OCI-LY1 (cell line): ENCODE results near the gene ADIPOR1.

ENCODE experiments used
- H2AFZ ChIP-seq: fragments of 200-600 bp; sonication (generic), shearing (Covaris generic); 2 replicates; pipeline ENCODE4 v1.6.0; 2014; ENCODE audit warnings: antibody characterized with exemption, mild to moderate bottlenecking, low read length
- H3F3A ChIP-seq: fragments of 200-600 bp; sonication (generic), shearing (Covaris generic); 2 replicates; pipeline ENCODE4 v1.6.0; 2014; ENCODE audit warnings: mild to moderate bottlenecking, antibody characterized with exemption, low read length, moderate library complexity; ENCODE audit not compliant: insufficient read depth
- H3K27ac ChIP-seq: fragments of 200-600 bp; sonication (generic); 2 replicates; pipeline ENCODE4 v1.5.1; 2014; ENCODE audit warnings: low read length, mixed run types, mild to moderate bottlenecking, low read depth; ENCODE audit not compliant: poor library complexity, severe bottlenecking
- H3K27me3 ChIP-seq: fragments of 200-600 bp; sonication (generic); 2 replicates; pipeline ENCODE4 v1.6.0; 2014; ENCODE audit warnings: antibody characterized with exemption, mild to moderate bottlenecking, low read length, moderate library complexity; ENCODE audit not compliant: insufficient read depth
- H3K36me3 ChIP-seq: fragments of 200-600 bp; sonication (generic); 2 replicates; pipeline ENCODE4 v1.6.1; 2014; ENCODE audit warnings: mild to moderate bottlenecking, antibody characterized with exemption, low read length, moderate library complexity, mixed read lengths; ENCODE audit not compliant: insufficient read depth
- H3K4me1 ChIP-seq: fragments of 200-600 bp; sonication (generic); 2 replicates; pipeline ENCODE4 v1.5.1; 2014; ENCODE audit warnings: mild to moderate bottlenecking, low read length, moderate library complexity; ENCODE audit not compliant: insufficient read depth, severe bottlenecking
- H3K4me2 ChIP-seq: fragments of 200-600 bp; sonication (generic), shearing (Covaris generic); 2 replicates; pipeline ENCODE4 v1.6.1; 2014; ENCODE audit warnings: low read length
- H3K4me3 ChIP-seq: fragments of 200-600 bp; sonication (generic); 2 replicates; pipeline ENCODE4 v1.5.1; 2014; ENCODE audit warnings: low read length, low read depth, mild to moderate bottlenecking, mixed read lengths; ENCODE audit not compliant: poor library complexity, severe bottlenecking
- H3K79me2 ChIP-seq: fragments of 200-600 bp; shearing (Covaris generic); 2 replicates; pipeline ENCODE4 v1.6.1; 2016; ENCODE audit warnings: mixed run types, low read length, mixed read lengths; ENCODE audit not compliant: insufficient read depth
- H3K9ac ChIP-seq: fragments of 200-600 bp; sonication (generic), shearing (Covaris generic); 2 replicates; pipeline ENCODE4 v1.6.1; 2014; ENCODE audit warnings: mild to moderate bottlenecking, low read length, mixed read lengths
- H3K9me2 ChIP-seq: fragments of 200-600 bp; sonication (generic), shearing (Covaris generic); 2 replicates; pipeline ENCODE4 v1.6.1; 2014; ENCODE audit warnings: low read depth, mild to moderate bottlenecking, low read length, mixed read lengths
- H3K9me3 ChIP-seq: fragments of 200-600 bp; shearing (Covaris generic); 2 replicates; pipeline ENCODE4 v1.6.1; 2014; ENCODE audit warnings: low read length, mixed read lengths
- H4K20me1 ChIP-seq: fragments of 200-600 bp; sonication (generic), shearing (Covaris generic); 2 replicates; pipeline ENCODE4 v1.6.0; 2016; ENCODE audit warnings: mild to moderate bottlenecking, low read length; ENCODE audit not compliant: insufficient read depth
- EZH2 ChIP-seq: fragments of 200-600 bp; sonication (generic), shearing (Covaris generic); IDR thresholded peaks from 2 replicates; pipeline ENCODE4 v1.8.0; 2017; ENCODE audit warnings: borderline replicate concordance, mixed run types, mild to moderate bottlenecking, antibody characterized with exemption, low read length, moderate library complexity, mixed read lengths
- TF ChIP-seq, protein P1 (sequence below): fragments of 200-600 bp; sonication (generic), shearing (Covaris generic); IDR thresholded peaks from 2 replicates; pipeline ENCODE4 v1.5.1; 2017; ENCODE audit warnings: mild to moderate bottlenecking, antibody characterized with exemption, low read length, moderate library complexity, mixed read lengths

The ADIPOR1 gene

DNA sequence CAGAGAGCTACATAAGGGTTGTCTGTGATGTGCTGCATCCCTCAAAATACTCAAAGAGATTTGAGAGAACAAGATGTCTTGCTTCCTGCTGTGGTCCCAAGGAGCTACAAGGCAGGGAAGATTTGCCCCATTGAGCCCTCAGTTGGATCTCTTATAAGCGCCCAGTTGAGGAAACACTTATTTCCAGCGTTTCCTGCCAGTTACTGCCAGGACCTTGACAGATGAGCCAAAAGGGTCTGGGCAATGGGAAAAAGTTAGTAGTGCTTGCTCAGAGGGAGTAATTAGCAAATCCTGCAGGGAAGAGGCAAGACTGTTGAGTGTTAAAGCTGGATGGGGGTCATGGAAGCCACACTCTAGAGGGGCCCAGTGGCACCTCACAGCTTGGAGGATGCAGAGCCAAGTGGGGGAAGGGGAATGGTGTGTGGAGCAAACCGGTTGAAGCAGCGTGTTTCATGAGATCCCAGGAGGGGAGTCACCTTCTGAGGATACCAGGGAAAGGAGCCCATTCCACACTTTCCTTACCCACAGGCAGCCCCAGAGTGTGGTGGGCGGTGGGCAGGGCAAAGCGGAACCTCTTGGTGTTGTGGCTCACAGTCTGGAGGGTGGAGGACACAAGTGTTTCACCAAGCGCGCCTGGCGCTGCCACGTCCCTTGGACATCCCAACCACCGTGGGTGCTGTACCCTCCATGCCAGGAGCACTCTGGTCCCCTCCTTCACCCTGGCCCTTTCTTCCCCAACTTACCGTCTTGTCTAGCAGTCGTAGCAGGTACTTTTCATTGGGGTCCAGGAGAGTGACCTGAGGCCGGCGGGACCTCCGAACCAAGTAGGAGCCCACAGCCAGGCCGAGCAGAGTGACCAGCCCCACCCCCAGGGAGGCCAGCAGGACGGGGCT lies 8.1 kb upstream of the ADIPOR1 start:
- Histone ChIP-seq H3K4me3 (peak overlapping the region; percentile 97), H3K9ac (peak overlapping the region; percentile 89), H2AFZ (no peak overlapping the region), H3K9me3 (no peaks in the 10 kb centered on the region), H3K4me2 (peak overlapping the region; percentile 96), H3K79me2 (no peaks in the 10 kb centered on the region), H4K20me1 (no peaks in the 10 kb centered on the region), H3K4me1 (peaks cover 29% of the 10 kb centered on the region), H3K36me3 (peaks cover 31% of the 10 kb centered on the region), H3K9me2 (no peaks in the 10 kb centered on the region), H3K27me3 (no peaks in the 10 kb centered on the region), H3F3A (no peaks in the 10 kb centered on the region), H3K27ac (peak overlapping the region; percentile 20)
- TF ChIP-seq, protein P1, sequence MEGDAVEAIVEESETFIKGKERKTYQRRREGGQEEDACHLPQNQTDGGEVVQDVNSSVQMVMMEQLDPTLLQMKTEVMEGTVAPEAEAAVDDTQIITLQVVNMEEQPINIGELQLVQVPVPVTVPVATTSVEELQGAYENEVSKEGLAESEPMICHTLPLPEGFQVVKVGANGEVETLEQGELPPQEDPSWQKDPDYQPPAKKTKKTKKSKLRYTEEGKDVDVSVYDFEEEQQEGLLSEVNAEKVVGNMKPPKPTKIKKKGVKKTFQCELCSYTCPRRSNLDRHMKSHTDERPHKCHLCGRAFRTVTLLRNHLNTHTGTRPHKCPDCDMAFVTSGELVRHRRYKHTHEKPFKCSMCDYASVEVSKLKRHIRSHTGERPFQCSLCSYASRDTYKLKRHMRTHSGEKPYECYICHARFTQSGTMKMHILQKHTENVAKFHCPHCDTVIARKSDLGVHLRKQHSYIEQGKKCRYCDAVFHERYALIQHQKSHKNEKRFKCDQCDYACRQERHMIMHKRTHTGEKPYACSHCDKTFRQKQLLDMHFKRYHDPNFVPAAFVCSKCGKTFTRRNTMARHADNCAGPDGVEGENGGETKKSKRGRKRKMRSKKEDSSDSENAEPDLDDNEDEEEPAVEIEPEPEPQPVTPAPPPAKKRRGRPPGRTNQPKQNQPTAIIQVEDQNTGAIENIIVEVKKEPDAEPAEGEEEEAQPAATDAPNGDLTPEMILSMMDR: no peak
- no peak for TF ChIP-seq EZH2

DNA sequence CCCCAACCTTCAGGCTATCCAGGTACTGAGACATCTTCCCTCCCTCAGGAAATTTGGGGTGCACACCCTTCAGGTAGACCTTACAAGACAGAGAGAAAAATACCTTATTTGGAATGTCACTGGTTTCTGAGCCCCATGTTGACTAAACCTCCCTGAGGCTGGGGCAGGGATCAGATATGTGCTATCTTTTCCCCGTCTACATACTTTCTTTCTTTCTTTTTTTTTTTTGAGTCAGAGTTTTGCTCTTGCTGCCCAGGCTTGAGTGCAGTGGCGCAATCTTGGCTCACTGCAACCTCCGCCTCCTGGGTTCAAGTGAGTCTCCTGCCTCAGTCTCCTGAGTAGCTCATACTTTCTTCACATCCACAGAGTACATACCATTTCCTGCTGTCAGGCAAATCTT lies 7.3 kb upstream of the ADIPOR1 start:
- no peaks in the 10 kb centered on the region for H3K27me3 ChIP-seq
- H3K4me2 ChIP-seq: peak overlapping the region; percentile 96; the same call in 1 of the 2 replicates
- H3K4me1 ChIP-seq: peaks cover 29% of the 10 kb centered on the region
- no peak overlapping the region for H2AFZ ChIP-seq
- H3K36me3 ChIP-seq: peaks cover 31% of the 10 kb centered on the region
- H3F3A ChIP-seq: no peaks in the 10 kb centered on the region
- no peaks in the 10 kb centered on the region for H3K9me3 ChIP-seq
- no peaks in the 10 kb centered on the region for H3K9me2 ChIP-seq
- no peaks in the 10 kb centered on the region for H4K20me1 ChIP-seq
- H3K9ac ChIP-seq: no peak overlapping the region; the same call in 1 of the 2 replicates
- H3K27ac ChIP-seq: no peak overlapping the region
- TF ChIP-seq, protein P1: no peak
- no peak for TF ChIP-seq EZH2
- H3K4me3 ChIP-seq: no peak overlapping the region
- H3K79me2 ChIP-seq: no peaks in the 10 kb centered on the region

DNA sequence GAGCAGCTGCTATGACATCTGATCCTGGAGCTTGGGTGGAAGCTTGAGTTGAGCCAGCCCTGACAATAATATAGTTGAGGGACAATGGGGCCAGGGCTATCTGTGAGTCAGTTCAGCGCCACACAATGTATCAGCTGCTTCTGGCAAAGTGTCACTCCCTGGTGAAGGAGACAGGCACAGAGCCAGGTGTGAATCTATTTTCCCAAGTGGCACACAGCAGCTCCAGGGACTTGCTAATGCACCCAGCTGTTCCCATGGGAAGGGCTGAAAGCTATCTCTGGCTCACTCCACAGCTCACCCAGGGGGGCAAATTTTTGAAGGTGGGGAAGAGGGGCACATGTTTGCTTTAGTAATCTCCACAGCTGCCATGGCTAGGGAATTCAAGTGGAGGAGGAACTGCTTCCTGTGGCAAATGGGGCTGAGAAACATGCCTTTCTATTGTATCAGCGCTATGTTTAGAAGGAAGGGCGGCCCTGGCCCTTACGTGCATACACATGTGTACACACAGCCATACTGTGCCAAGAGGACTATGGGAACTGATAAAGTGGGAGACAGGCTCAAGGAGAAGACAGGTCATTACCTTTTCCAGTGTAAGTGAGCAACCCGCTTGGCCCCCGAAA lies 6.8 kb upstream of the ADIPOR1 start:
- TF ChIP-seq, protein P1: no peak
- no peak for TF ChIP-seq EZH2
- Histone ChIP-seq H3K4me3 (no peak overlapping the region), H3K4me2 (no peak overlapping the region), H2AFZ (no peak overlapping the region), H3K27ac (no peak overlapping the region), H3K36me3 (peaks cover 31% of the 10 kb centered on the region), H3K79me2 (no peaks in the 10 kb centered on the region), H3K27me3 (no peaks in the 10 kb centered on the region), H3K9me2 (no peaks in the 10 kb centered on the region), H4K20me1 (no peaks in the 10 kb centered on the region), H3K9me3 (no peaks in the 10 kb centered on the region), H3F3A (no peaks in the 10 kb centered on the region), H3K9ac (no peak overlapping the region), H3K4me1 (peaks cover 29% of the 10 kb centered on the region)
